Fibroblast of mammary gland (primary cell): ENCODE measurements around the gene SCCPDH.
A peak's percentile ranks its signal among the peaks of the same experiment; 100 is the strongest.

ENCODE experiments used
- DNase-seq: peaks from one replicate; pipeline ENCODE4 v3.0.0-alpha.2; 2010; ENCODE audit warnings: low read depth
- H3K4me3 ChIP-seq: 2 replicates; pipeline ENCODE4 v1.5.1; 2011; ENCODE audit warnings: low read depth, mild to moderate bottlenecking, low read length, moderate library complexity; ENCODE audit not compliant: control insufficient read depth
- TF ChIP-seq, protein P1 (sequence below): conservative IDR thresholded peaks from 2 replicates; pipeline ENCODE4 v1.5.1; 2011; ENCODE audit warnings: low read depth, low read length, inconsistent platforms; ENCODE audit not compliant: control insufficient read depth, insufficient read depth

The SCCPDH gene

DNA sequence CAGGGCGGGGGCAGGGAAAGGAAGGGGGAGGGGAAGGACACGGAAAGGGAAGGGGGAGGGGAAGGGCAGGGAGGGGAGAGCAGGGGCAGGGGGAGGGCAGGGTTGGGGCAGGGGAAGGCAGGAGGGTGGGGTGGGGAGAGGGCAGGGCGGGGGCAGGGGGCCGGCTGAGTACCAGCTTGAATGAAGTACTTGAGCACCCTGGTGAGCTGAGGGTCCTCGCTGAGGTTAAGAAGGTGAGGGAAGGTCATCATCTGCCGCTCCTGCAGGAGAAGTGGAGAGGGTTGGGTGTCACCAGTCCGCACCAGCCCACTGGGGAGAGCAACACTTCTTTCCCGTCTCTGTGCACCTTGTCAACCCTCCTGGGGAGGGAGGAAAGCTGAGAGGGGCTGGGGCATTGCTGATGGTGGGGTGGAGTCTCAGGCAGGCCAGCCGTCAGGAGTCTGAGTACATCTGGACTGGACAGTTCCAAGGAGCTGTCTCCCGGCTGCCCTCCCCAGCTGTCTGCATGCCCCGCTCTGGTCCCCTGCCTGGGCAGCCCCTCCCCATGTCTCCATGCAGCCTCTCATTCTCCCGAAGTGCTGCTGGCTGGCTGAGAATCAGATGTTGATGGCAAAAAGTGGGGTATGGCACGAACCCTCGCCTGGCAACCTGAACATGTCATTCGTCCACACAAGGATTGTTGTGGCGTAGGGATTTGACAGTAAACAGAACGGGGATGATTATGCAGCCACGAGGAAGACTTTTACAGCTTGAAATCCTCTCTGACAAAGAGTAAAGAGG lies 70.0 kb downstream of the SCCPDH start:
- no peak for DNase-seq
- H3K4me3 ChIP-seq: no peak overlapping the region
- TF ChIP-seq, protein P1, sequence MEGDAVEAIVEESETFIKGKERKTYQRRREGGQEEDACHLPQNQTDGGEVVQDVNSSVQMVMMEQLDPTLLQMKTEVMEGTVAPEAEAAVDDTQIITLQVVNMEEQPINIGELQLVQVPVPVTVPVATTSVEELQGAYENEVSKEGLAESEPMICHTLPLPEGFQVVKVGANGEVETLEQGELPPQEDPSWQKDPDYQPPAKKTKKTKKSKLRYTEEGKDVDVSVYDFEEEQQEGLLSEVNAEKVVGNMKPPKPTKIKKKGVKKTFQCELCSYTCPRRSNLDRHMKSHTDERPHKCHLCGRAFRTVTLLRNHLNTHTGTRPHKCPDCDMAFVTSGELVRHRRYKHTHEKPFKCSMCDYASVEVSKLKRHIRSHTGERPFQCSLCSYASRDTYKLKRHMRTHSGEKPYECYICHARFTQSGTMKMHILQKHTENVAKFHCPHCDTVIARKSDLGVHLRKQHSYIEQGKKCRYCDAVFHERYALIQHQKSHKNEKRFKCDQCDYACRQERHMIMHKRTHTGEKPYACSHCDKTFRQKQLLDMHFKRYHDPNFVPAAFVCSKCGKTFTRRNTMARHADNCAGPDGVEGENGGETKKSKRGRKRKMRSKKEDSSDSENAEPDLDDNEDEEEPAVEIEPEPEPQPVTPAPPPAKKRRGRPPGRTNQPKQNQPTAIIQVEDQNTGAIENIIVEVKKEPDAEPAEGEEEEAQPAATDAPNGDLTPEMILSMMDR: no peak

DNA sequence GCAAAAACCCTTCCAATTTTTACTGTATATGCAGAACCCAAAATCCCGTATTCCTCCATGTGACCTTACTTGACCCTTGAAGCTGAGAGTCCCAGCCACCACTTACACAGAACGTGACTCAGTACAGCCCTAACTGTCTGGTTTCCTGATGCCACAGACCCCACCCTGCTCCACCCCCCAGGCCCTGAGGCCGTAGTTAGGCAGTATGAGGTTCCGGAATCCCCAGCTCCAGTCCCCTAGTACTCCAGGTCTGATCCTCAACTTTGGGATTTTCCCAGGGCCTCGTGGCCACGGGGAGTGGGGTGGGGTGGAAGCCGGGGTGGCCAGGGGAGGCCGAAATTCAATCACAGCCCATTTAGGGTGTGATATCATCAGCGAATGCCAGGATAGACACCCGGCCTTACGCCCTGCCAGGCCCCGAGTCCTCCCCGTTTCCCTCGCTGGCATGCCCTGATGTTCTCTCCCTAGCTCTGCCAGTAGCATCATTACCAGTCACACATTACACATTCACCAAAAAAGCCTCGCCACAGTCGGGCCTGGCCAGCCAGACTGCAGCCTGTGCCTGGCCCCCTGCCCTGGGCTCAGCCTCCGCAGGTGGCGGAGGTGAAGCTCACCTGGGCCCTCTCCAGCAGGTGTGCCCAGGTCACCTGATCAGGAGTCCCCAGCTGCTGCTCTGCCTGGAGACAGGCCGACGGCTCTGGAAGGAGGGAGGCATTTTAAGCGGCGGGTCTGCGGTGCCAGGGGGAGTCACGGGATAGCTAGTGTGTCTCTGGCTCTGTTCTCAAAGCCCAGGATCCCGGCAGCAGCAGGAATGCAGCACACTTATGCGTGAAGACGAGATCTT lies 70.8 kb downstream of the SCCPDH start:
- no peak overlapping the region for H3K4me3 ChIP-seq
- TF ChIP-seq, protein P1: no peak
- DNase-seq: peak; percentile 60

DNA sequence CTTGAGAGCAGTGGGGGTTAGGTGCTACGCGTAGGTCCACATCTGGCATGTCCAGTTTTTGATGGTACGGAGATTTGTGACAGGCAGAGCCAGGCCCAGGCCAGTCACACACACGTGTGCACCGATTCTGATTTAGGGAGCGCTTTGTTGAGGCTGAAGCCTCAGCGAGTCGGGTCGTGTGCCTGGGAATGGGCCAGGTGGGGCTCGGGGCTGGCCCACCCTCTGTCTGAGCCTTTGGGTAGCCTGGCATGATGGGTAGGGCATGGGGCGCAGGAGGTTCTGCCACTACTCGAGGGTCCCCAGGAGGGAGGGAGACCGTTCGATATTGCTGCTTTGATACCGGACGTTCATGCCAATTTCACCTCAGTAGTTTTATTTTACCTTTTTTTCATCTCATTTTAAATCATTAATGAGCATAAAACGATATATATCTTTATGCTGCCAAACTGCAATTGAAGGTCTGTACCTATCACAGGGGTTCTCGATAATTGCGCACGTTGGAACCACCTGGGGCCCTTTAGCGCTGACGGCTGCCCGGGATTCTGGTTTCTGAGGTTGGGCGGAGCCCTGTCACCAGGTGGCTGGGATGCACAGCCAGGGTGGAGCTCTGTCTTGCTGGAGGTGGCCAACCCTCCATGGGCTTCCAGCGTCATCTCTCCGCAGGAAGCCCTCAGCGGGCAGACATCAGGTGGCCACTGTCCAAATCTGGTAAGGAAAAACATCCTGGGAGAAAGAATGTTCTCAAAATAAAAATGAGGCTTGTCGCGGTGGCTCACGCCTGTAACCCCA lies 71.9 kb downstream of the SCCPDH start:
- DNase-seq: no peak
- H3K4me3 ChIP-seq: no peak overlapping the region
- TF ChIP-seq, protein P1: no peak

DNA sequence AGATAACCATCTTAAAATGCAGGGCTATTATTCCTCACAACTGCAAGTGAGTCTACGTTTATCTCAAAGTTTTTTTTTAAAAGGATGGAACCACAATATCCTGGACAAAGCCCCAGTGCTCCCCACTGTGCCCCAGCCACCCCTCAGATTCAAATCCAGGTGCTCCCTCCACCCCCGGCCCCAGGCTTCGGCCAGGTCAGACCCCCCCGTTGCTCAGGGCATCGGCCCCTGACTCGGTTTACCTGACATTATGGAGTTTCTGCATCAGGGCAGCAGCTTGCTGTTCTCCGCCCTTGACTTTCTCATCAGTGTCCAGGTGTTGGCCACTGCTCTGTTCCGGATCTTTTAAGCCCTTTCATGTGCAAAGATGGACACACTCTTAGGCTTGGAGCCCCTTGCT lies 72.9 kb downstream of the SCCPDH start:
- TF ChIP-seq, protein P1: no peak
- DNase-seq: no peak
- no peak overlapping the region for H3K4me3 ChIP-seq

DNA sequence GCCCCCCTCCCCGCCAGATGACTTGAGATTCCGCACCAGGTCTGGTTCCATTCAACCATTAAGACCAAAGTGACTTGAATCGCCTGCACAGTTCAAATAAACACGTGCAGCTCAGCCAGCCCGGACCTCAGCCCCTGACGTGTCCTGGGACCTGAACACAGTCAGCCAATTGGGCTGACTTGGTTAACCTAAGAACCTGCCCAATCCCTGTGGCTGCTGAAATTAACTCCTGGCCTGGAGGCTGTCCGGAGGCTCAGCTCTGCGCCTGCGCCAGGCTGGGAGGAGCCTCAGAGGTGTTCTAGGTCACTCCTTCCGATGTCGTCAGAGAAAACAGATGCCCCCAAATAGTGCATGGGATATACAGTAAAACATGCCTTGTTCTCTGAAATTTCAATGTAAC lies 73.4 kb downstream of the SCCPDH start:
- DNase-seq: no peak

DNA sequence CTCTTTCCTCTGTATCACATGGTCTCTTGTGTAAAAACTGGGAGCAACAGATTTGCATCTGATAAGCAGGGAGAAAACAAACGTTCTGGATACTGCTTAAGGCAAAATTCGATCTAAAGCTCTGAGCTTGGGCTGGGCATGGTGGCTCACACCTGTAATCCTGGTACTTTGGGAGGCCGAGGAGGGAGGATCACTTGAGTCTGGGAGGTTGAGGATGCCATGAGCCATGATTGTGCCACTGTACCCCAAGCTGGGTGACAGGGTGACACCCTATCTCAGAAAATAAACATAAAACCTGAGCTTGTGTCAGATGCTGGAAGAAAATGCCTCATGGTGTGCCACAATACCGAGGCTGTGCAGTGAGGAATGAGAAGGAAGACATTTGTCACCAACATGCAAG lies 73.9 kb downstream of the SCCPDH start:
- TF ChIP-seq, protein P1: no peak
- H3K4me3 ChIP-seq: no peak overlapping the region
- DNase-seq: no peak

More for the DNA sequence above, 73.4 kb downstream of the SCCPDH start:
- H3K4me3 ChIP-seq: no peak overlapping the region
- TF ChIP-seq, protein P1: no peak
